Subcutaneous preadipocyte (primary cell): Measurements from ENCODE around the gene EXOC5. TPM values are rescaled to one million over a fixed set of nuclear protein-coding genes. Genes with fewer than 3 reads are reported as not detected.

Source experiments
- total RNA-seq: library from RNA; depleted of rRNA; stranded (reverse); fragments of >200 nt; gene quantifications from 2 replicates; pipeline ENCODE4 v1.2.3, GENCODE V29; 2012

EXOC5 gene, protein sequence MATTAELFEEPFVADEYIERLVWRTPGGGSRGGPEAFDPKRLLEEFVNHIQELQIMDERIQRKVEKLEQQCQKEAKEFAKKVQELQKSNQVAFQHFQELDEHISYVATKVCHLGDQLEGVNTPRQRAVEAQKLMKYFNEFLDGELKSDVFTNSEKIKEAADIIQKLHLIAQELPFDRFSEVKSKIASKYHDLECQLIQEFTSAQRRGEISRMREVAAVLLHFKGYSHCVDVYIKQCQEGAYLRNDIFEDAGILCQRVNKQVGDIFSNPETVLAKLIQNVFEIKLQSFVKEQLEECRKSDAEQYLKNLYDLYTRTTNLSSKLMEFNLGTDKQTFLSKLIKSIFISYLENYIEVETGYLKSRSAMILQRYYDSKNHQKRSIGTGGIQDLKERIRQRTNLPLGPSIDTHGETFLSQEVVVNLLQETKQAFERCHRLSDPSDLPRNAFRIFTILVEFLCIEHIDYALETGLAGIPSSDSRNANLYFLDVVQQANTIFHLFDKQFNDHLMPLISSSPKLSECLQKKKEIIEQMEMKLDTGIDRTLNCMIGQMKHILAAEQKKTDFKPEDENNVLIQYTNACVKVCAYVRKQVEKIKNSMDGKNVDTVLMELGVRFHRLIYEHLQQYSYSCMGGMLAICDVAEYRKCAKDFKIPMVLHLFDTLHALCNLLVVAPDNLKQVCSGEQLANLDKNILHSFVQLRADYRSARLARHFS
- 40.1 and 61.6 TPM in 2 replicates for total RNA-seq

DNA sequence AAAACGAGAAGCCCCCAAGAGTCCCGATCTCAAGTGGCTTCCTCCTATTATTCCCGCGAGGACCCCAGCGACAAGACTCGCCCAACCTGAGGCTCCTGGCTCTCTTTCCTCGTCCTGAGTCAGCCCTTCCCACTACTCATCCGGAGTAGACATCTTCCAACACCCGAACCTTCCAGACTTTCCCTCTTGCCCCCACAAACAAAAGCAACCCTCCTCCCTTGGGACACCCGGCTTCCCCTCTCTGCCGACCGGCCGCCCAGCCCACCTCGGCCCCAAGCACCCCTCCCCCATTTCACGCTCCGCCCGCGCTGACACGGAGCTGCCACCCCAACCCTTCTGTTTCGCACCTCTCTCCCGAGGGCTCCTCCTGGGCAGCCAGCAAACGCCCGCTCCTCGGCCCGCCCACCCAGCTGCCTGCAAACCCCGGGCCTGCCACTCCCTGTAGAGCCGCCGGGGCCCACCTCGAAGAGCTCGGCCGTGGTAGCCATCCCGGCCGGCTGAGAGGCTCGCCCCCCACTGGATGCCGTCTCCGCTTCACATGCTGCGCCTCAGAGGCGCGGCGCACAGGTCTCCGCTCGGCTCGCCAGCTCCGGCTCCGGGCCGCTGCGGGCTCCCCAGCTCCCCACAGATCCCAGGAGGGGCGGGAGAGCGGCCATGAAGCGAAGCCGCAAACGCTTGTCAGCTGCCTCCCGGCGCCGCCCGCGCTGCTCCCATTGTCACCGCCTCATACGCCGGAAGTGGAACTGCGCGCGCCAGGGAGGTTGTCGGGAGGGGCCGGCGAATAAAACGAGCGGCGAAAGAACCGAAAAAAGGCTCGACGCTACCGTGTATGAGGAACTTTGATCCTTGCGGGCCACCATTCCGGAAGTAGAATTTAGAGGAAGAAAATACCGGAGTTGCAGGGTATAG lies at the start of gene EXOC5, which contains the start of gene AP5M1:
EXOC5 (minus strand) TSS at position 745 of the 909 bp plus-strand sequence; CDS start at position 488, 257 bp downstream.
AP5M1 (plus strand) TSS at position 811 of the 909 bp plus-strand sequence. CDS start 344 bp downstream, outside the sequence.

Other genes starting within 250 kb of the EXOC5 start
- 16.9 and 21.5 TPM in 2 replicates for gene AP5M1, start 66 bp upstream of the EXOC5 start, total RNA-seq
- gene NAA30, start 121.7 kb upstream of the EXOC5 start, total RNA-seq = 14.3 and 18.6 TPM in 2 replicates
- gene CCDC198, start 225.0 kb upstream of the EXOC5 start, total RNA-seq = not detected in 2 replicates